ENCODE results near the gene PIGP. TPM values are rescaled to one million over a fixed set of nuclear protein-coding genes. Genes with fewer than 3 reads are reported as not detected.
A peak's percentile ranks its signal among the peaks of the same experiment; 100 is the strongest.

The PIGP gene
- total and polyA plus RNA-seq, 9 of the 15 experiments (the other 6 are each of a cell fraction or from before 2014, with no cell fraction given): 18.3 to 122 (median 35.6) TPM

GRCh38 chr21:37071561-37072273, 1.2 kb downstream of the PIGP start (continued):
- TF ChIP-seq ZNF311 (CRISPR knock-in tag; IDR thresholded peaks at IDR 0.05) (no peak), ZMIZ1 (IDR thresholded peaks at IDR 0.05; ENCODE audit: low read depth in 2 of 2, low read length in 2 of 2) (no peak), NFIC (IDR thresholded peaks at IDR 0.05) (no peak), IRF2 (CRISPR knock-in tag; IDR thresholded peaks at IDR 0.05) (no peak), ZNF511 (CRISPR knock-in tag; IDR thresholded peaks at IDR 0.05) (no peak), MAZ (CRISPR knock-in tag; conservative IDR thresholded peaks at IDR 0.05 in 1 of 2, IDR thresholded peaks at IDR 0.05 in 1 of 2) (0 out of 4 replicates have a peak, but pooled peaks of 1 of the 2 experiments have one; percentile 46), HDAC1 (IDR thresholded peaks at IDR 0.05) (no peak), CHAMP1 (IDR thresholded peaks at IDR 0.05) (no peak), LEF1 (IDR thresholded peaks at IDR 0.05) (no peak), PTRF (tag; IDR thresholded peaks at IDR 0.05) (no peak), CHD1 (IDR thresholded peaks at IDR 0.05; ENCODE audit: low read length) (no peak), POLR2A (conservative IDR thresholded peaks at IDR 0.05) (no peak), MAFF (IDR thresholded peaks at IDR 0.05; ENCODE audit: low read length) (no peak), HCFC1 (IDR thresholded peaks at IDR 0.05; ENCODE audit: low read depth, low read length) (no peak), KAT8 (IDR thresholded peaks at IDR 0.05; ENCODE audit: low read depth) (no peak), MNT (conservative IDR thresholded peaks at IDR 0.05) (no peak), RBM34 (IDR thresholded peaks at IDR 0.05; ENCODE audit: borderline replicate concordance, insufficient read depth, low read length) (no peak), ZNF589 (CRISPR knock-in tag; IDR thresholded peaks at IDR 0.05; ENCODE audit: low read depth) (no peak), COPS2 (conservative IDR thresholded peaks at IDR 0.05) (no peak), HMG20B (CRISPR knock-in tag; IDR thresholded peaks at IDR 0.05) (0 out of 2 replicates have a peak, but pooled peaks have one; percentile 29), CBFA2T3 (IDR thresholded peaks at IDR 0.05) (no peak), NFIX (CRISPR knock-in tag; IDR thresholded peaks at IDR 0.05; ENCODE audit: low read depth) (no peak)

Data from K562 (cell line).